Measurements from ENCODE around the gene NCAM1. TPM values are rescaled to one million over a fixed set of nuclear protein-coding genes. Genes with fewer than 3 reads are reported as not detected.

Gene NCAM1
- total and polyA plus RNA-seq, 2 experiments from 2014 or later, result 0.76 to 1.6 TPM

DNA sequence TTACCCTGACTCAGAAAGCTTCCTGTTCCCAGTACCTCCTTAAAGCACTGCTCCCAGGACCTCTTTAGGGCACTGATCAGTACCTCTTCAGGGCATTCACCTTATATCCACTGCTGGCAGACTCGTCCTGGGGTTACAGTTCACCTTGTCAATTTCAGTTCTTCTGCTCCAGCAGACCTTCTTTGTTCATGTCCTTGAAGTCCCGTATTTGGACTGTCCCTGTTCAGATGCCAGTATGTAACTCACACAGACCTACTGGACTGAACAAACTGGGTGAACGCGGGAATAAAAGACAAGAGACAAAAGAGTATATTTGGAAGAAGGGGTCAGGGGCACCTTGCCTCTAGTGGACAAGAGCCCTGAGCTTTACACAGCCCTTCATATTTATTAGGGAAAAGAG, 31.8 kb upstream of the NCAM1 start (continued):
- TF ChIP-seq, protein P1, sequence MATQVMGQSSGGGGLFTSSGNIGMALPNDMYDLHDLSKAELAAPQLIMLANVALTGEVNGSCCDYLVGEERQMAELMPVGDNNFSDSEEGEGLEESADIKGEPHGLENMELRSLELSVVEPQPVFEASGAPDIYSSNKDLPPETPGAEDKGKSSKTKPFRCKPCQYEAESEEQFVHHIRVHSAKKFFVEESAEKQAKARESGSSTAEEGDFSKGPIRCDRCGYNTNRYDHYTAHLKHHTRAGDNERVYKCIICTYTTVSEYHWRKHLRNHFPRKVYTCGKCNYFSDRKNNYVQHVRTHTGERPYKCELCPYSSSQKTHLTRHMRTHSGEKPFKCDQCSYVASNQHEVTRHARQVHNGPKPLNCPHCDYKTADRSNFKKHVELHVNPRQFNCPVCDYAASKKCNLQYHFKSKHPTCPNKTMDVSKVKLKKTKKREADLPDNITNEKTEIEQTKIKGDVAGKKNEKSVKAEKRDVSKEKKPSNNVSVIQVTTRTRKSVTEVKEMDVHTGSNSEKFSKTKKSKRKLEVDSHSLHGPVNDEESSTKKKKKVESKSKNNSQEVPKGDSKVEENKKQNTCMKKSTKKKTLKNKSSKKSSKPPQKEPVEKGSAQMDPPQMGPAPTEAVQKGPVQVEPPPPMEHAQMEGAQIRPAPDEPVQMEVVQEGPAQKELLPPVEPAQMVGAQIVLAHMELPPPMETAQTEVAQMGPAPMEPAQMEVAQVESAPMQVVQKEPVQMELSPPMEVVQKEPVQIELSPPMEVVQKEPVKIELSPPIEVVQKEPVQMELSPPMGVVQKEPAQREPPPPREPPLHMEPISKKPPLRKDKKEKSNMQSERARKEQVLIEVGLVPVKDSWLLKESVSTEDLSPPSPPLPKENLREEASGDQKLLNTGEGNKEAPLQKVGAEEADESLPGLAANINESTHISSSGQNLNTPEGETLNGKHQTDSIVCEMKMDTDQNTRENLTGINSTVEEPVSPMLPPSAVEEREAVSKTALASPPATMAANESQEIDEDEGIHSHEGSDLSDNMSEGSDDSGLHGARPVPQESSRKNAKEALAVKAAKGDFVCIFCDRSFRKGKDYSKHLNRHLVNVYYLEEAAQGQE (IDR thresholded peaks at IDR 0.05; ENCODE audit: unreplicated experiment), result no peak
- TF ChIP-seq, protein P2, sequence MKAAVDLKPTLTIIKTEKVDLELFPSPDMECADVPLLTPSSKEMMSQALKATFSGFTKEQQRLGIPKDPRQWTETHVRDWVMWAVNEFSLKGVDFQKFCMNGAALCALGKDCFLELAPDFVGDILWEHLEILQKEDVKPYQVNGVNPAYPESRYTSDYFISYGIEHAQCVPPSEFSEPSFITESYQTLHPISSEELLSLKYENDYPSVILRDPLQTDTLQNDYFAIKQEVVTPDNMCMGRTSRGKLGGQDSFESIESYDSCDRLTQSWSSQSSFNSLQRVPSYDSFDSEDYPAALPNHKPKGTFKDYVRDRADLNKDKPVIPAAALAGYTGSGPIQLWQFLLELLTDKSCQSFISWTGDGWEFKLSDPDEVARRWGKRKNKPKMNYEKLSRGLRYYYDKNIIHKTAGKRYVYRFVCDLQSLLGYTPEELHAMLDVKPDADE (IDR thresholded peaks at IDR 0.05), result no peak
- TF ChIP-seq, protein P3, sequence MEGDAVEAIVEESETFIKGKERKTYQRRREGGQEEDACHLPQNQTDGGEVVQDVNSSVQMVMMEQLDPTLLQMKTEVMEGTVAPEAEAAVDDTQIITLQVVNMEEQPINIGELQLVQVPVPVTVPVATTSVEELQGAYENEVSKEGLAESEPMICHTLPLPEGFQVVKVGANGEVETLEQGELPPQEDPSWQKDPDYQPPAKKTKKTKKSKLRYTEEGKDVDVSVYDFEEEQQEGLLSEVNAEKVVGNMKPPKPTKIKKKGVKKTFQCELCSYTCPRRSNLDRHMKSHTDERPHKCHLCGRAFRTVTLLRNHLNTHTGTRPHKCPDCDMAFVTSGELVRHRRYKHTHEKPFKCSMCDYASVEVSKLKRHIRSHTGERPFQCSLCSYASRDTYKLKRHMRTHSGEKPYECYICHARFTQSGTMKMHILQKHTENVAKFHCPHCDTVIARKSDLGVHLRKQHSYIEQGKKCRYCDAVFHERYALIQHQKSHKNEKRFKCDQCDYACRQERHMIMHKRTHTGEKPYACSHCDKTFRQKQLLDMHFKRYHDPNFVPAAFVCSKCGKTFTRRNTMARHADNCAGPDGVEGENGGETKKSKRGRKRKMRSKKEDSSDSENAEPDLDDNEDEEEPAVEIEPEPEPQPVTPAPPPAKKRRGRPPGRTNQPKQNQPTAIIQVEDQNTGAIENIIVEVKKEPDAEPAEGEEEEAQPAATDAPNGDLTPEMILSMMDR (conservative IDR thresholded peaks at IDR 0.05; ENCODE audit: low read depth in 2 of 2), result no peak
- no peak for TF ChIP-seq ZNF114 (CRISPR knock-in tag; IDR thresholded peaks at IDR 0.05)
- TF ChIP-seq EZH2 (IDR thresholded peaks at IDR 0.05; ENCODE audit: low read depth, unreplicated experiment), result no peak
- TF ChIP-seq EZH2phosphoT487 (IDR thresholded peaks at IDR 0.05; ENCODE audit: unreplicated experiment), result no peak
- TF ChIP-seq STAT1 (IDR thresholded peaks at IDR 0.05; ENCODE audit: unreplicated experiment), result no peak
- no peak for TF ChIP-seq CREB1 (CRISPR knock-in tag; IDR thresholded peaks at IDR 0.05; ENCODE audit: low read depth)
- TF ChIP-seq POLR2AphosphoS5 (IDR thresholded peaks at IDR 0.05; ENCODE audit: low read depth), result no peak
- no peak for TF ChIP-seq ZNF331 (CRISPR knock-in tag; IDR thresholded peaks at IDR 0.05; ENCODE audit: low read depth)
- no peak for TF ChIP-seq JUNB (IDR thresholded peaks at IDR 0.05; ENCODE audit: unreplicated experiment)

DNA sequence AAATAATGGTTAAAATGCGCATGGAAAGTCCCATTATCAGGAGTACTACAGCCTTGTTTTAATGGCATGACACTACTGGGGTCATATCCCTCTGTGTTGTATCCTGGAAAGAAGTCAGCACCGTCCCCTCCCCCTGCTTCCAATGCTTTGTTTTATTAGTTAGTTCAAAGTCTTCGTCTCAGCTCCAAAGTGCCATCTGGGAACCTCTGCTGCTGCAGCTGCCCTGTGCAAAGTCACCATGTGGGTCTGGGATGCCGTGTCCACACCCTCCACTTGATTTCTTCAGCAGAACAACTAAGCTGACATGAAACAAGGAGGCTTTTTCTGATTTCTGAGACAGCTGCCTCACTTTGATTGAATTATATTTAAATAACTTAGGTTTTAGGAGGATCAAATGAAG, 29.5 kb upstream of the NCAM1 start:
- Histone ChIP-seq H3K36me3 (ENCODE audit: insufficient read depth) (no peaks in the 10 kb centered on the region), H3K27ac (ENCODE audit: low read depth) (no peak overlapping the region), H4K20me1 (replicated peaks; ENCODE audit: insufficient read depth) (no peaks in the 10 kb centered on the region), H3K79me2 (replicated peaks; ENCODE audit: insufficient read depth) (no peaks in the 10 kb centered on the region), H3F3A (replicated peaks; ENCODE audit: low read depth) (no peaks in the 10 kb centered on the region), H3K4me1 (ENCODE audit: insufficient read depth) (no peaks in the 10 kb centered on the region), H2AFZ (no peak overlapping the region), H3K4me2 (no peak overlapping the region), H3K9me2 (ENCODE audit: insufficient read depth) (0 out of 2 replicates have a peak, but pooled peaks cover 3% of the 10 kb centered on the region), H3K27me3 (ENCODE audit: insufficient read depth) (no peaks in the 10 kb centered on the region), H3K4me3 (no peak overlapping the region)
- no peak for ATAC-seq
- H3K27ac Mint-ChIP-seq, result no peak overlapping the region
- peaks cover 13% of the 10 kb centered on the region; the same call in 2 of the 3 replicates for H3K4me1 Mint-ChIP-seq
- H3K36me3 Mint-ChIP-seq (ENCODE audit: low read depth), result no peaks in the 10 kb centered on the region
- H3K4me3 Mint-ChIP-seq, result no peak overlapping the region
- no peak for DNase-seq (ENCODE audit: low spot score)
- peaks cover 2% of the 10 kb centered on the region for H3K27me3 Mint-ChIP-seq (ENCODE audit: insufficient read depth, low read depth, poor library complexity)
- H3K9me3 Mint-ChIP-seq, result no peaks in the 10 kb centered on the region; the same call in 2 of the 3 replicates
- TF ChIP-seq JUNB (IDR thresholded peaks at IDR 0.05; ENCODE audit: unreplicated experiment) (no peak), EZH2phosphoT487 (IDR thresholded peaks at IDR 0.05; ENCODE audit: unreplicated experiment) (no peak), ZNF114 (CRISPR knock-in tag; IDR thresholded peaks at IDR 0.05) (no peak), CREB1 (CRISPR knock-in tag; IDR thresholded peaks at IDR 0.05; ENCODE audit: low read depth) (no peak), EZH2 (IDR thresholded peaks at IDR 0.05; ENCODE audit: low read depth, unreplicated experiment) (no peak), POLR2AphosphoS5 (IDR thresholded peaks at IDR 0.05; ENCODE audit: low read depth) (no peak), ZNF331 (CRISPR knock-in tag; IDR thresholded peaks at IDR 0.05; ENCODE audit: low read depth) (no peak), NANOG (IDR thresholded peaks at IDR 0.05; ENCODE audit: borderline replicate concordance) (no peak)
- TF ChIP-seq, protein P3 (conservative IDR thresholded peaks at IDR 0.05; ENCODE audit: low read depth in 2 of 2), result no peak
- TF ChIP-seq, protein P1 (IDR thresholded peaks at IDR 0.05; ENCODE audit: unreplicated experiment), result no peak
